ENCODE measurements around the gene IL11RA.
A peak's percentile ranks its signal among the peaks of the same experiment; 100 is the strongest.
"Not testable (repeated sequence)": the region's sequence is repeated elsewhere in the genome, so short reads cannot be mapped to it uniquely, and the experiment has no call there.

IL11RA gene

DNA sequence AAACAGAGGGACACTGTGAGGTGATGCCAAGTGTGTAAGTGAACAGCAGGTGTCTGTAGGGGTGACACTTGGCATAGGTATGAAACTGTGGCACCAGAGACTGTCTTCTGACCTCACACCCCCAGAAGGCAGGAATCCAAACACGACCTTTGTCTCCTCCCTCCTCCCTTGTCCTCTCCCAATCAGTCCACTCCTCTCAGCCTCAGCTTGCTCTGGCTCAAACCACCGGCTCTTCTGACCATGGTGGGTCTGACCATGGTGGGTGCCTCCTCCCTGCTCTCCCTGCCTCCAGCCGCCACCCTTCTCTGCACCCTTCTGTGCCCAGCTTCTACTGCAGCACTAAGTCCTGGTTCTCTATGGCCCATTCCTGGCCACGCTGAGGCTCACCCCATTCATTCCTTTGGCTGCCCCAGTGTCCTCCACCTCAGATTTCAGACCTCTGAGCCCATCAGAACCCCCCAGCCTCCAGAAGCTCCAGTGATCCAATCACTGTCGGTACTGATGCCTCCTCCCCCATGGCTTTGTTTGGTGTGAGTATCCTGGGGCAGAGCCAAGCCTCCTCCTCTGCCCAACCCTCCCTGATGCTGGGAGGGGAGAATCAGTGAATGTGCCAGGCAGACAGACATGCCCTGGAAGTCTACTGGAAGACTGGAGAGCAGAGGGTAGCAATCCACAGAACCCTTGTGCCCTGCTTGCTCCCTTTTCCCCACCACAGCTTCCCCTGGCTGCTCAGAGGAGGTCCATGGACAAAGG is 21.4 kb upstream of the IL11RA start:
- no peak for DNase-seq

GRCh38 chr9:34633166-34633565 is 18.8 kb upstream of the IL11RA start:
- DNase-seq: no peak

- peak; percentile 74 for DNase-seq
These were observed 18.0 kb upstream of the IL11RA start for GRCh38 chr9:34633851-34634550.

- DNase-seq: no peak
These were observed 17.3 kb upstream of the IL11RA start for GRCh38 chr9:34634551-34635248.

GRCh38 chr9:34635556-34635955 is 16.4 kb upstream of the IL11RA start:
- DNase-seq: no peak

DNA sequence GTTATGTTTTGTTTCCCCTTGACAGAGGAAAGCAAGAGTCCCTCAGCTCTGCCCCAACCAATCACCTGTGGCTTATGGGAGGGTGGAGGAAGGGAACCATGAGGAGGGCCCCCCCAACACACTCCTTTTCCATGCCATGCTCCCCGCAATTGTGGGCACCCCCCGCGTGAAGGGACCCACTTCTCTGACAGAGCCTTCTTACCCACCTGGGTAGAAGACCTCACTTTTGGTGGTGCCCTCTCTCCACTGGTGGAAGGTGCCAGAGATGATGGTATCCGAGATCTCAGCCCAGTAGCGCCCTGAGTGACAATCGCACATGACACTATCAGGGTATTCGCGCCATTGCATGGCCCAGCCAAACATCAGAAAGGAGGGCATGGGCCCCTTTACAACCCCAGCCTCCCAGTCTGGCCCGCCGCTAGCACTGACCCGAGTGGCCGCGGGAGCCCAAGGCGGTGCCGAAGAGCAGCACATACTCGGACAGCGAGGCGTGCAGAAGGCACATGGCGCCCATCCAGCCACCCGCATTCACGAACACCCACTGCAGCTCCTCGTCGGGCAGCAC is 15.1 kb upstream of the IL11RA start:
- no peak for DNase-seq

DNA sequence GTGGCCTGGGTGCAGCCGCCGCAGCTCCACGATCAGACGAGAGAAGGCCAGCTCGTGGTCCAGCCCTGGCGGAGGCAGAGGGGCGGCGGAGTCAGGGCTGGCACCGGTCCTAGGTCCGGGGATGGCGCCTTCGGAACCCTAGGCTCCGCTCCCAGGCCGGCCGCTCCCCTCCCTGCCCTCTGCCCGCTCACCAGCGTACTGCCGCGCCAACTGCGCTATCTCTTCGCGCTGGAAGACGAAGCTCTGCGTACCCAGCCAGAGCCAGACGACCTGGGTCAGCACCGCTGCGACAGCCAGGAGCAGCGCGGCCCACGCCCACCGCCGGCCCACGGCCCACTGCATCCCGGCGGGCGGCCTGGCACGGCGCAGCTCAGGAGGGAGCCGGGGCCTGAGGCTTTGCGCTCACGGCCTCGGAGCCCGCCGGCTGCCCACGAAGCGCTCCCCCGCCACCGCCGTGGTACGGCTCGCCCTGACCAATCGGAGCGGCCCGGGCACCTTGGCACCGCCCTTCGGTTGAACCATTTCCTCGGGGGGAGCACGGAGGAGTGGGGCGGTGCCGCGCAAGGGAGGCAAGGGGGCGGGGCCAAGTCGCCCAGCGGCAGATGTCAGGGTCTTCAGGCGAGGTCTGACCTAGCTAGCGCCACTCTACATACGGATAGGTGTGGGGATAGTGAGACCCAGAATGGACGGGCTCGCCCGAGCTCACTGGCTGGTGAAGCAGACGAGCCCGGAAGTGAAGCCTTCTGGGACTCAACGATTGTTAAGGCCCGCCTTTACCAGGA is 14.4 kb upstream of the IL11RA start, which contains the start of gene SIGMAR1:
SIGMAR1 (minus strand) TSS at position 432 of the 782 bp plus-strand sequence; CDS start at position 342, 90 bp downstream.
- peak; percentile 95 for DNase-seq

DNA sequence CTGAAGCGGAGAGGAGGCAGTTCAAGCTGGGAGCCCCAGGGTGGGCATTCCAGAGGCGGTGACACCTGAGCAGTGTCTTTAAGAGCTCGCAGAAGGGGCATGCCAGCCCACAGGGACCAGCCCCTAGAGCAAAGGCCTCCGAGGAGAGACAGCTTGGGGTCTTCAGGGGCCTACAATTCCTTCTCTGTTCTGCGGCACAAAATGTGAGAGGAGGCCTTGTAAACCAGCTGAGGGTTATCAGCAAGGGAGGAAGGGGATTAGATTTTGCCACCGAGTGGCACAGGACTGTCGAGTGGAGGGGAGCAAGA is 13.9 kb upstream of the IL11RA start:
- no peak for DNase-seq

- DNase-seq: not testable (repeated sequence)
These were observed 12.7 kb upstream of the IL11RA start for GRCh38 chr9:34639322-34639721.

DNA sequence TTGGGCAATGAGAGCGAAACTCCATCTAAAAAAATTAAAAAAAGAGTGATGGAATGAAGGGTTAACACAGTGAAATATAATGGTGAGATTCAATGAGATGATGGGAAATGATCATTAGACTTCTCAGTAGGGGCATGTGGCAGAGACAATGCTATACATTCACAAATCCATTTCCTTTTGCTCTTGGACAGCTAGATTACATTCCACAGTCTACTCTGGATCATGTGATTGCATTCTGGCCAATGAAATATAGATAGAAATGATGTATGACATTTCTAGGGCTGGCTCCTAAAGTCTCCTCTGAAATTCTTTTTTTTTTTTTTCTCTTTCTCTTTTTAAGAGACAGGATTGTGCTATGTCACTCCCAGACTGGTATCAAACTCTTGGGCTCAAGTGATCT is 9.3 kb upstream of the IL11RA start:
- DNase-seq: no peak

DNA sequence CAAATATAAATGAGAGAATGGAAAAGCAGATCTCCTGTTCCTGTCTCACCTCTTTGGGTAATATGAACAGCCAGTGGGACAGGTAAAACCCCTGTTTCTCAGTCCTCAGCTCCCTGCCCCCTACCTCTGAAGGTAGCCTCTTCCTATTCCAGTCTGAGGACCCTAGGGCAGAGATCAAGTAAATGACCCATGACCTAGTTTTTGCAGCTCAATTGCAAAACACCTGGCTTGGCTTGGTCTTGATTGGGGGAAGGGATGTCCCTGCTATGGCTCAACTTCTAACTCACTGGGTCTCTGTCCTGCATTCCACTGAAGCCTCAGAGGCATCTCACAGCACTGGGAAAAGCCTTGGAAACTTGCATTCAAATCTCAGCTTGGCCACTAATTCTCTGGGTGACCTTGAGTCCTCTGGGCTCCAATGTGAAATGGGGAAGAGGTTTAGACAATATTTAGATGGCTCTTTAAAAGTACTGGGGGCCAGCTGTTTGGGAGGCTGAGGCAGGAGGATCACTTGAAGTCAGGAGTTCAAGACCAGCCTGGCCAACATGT is 7.1 kb upstream of the IL11RA start:
- no peak for DNase-seq

- DNase-seq: peak; percentile 94
These were observed 5.5 kb upstream of the IL11RA start, which contains the start of gene GALT for GRCh38 chr9:34646211-34647083. Gene GALT (plus strand): TSS chr9:34646675. CDS start chr9:34646705, 30 bp downstream.

GRCh38 chr9:34647084-34647403 is 4.9 kb upstream of the IL11RA start:
- DNase-seq: no peak

GRCh38 chr9:34647651-34648050 is 4.3 kb upstream of the IL11RA start:
- no peak for DNase-seq

DNA sequence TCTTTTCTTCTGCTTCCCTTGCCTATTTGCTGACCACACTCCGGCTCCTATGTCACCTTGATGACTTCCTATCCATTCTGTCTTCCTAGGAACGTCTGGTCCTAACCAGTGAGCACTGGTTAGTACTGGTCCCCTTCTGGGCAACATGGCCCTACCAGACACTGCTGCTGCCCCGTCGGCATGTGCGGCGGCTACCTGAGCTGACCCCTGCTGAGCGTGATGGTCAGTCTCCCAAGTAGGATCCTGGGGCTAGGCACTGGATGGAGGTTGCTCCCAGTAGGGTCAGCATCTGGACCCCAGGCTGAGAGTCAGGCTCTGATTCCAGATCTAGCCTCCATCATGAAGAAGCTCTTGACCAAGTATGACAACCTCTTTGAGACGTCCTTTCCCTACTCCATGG is 3.3 kb upstream of the IL11RA start:
- DNase-seq: no peak

DNA sequence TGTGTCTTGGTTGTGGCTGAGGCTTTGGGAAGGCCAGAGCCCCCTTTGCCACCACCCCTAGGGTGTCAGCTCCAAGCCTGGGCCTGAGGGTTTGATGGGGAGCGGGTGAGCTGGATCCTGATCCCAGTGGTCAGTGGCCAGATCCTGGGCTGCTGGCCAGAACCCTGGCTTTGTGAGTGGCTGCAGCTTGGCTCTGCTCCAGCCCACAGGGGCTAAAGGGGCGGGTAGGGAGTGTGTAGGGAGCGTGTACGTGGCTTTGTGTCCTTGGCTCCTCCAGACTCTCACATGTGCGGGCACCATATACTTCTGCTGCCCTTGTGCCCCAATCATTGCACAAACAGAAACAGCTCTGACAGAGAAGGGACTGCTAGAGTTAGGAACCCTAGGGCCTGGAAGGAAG is 1.2 kb upstream of the IL11RA start:
- peak; percentile 61 for DNase-seq

- no peak for DNase-seq
These were observed 664 bp upstream of the IL11RA start for GRCh38 chr9:34651321-34651720.

GRCh38 chr9:34652602-34653000 is 616 bp downstream of the IL11RA start:
- DNase-seq: no peak

- peak; percentile 93 for DNase-seq
These were observed 1.4 kb downstream of the IL11RA start for GRCh38 chr9:34653151-34654072.

GRCh38 chr9:34654323-34655051 is 2.5 kb downstream of the IL11RA start:
- peak; percentile 92 for DNase-seq

Data from right hindlimb (tissue), 1 donor.